ENCODE data around the gene INPP5D. TPM values are rescaled to one million over a fixed set of nuclear protein-coding genes. Genes with fewer than 3 reads are reported as not detected.
"Not testable (repeated sequence)": the region's sequence is repeated elsewhere in the genome, so short reads cannot be mapped to it uniquely, and the experiment has no call there.

The INPP5D gene
- total RNA-seq, 2 donors from 2014 or later = 6.5 to 7.1 TPM

DNA sequence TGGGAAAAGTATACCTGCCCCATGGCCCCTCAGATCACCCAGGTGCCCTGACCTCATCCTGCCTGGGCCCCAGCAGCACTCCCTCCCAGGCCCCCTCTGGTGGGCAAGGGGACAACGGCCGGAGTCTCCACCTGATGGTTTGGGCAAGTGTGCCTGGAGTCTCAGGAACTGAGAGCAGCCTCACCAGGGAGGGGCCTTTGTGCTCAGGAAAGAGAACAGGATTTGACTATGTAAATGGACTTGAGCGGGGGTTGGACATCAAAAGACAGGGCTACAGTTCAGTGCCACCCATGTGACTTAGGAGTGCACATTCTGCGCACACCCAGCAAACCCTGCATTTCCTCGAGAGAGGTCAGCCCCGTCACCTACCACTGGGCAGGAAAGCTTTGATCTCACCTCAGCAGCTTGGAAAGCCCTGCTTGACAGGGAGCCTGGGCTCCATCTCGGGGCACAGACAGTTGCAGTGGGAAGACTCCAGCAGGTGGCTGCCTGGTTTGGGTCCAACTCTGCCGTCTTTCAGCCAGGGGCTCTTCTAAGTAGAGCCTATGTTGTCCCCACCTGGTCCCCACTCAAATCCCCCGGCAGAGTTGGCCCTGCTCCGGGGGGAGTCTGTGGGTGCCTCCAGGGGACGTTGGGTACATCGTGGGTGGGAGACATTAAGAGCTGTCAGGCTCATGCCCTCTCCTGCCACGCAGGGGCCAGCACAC is 3.3 kb downstream of the INPP5D start:
- Histone ChIP-seq H3K9me3 (no peaks in the 10 kb centered on the region), H3K4me1 (peaks cover 5% of the 10 kb centered on the region), H3K27ac (no peak overlapping the region), H3K36me3 (no peaks in the 10 kb centered on the region), H3K4me3 (no peak overlapping the region), H3K27me3 (no peaks in the 10 kb centered on the region), H3K9ac (ENCODE audit: low read depth in 2 of 2, low read length in 2 of 2) (peak overlapping the region; percentile 8 to 65)
- intact Hi-C loops (cut with DNase I) = no loop called here
- TF ChIP-seq, protein P1, sequence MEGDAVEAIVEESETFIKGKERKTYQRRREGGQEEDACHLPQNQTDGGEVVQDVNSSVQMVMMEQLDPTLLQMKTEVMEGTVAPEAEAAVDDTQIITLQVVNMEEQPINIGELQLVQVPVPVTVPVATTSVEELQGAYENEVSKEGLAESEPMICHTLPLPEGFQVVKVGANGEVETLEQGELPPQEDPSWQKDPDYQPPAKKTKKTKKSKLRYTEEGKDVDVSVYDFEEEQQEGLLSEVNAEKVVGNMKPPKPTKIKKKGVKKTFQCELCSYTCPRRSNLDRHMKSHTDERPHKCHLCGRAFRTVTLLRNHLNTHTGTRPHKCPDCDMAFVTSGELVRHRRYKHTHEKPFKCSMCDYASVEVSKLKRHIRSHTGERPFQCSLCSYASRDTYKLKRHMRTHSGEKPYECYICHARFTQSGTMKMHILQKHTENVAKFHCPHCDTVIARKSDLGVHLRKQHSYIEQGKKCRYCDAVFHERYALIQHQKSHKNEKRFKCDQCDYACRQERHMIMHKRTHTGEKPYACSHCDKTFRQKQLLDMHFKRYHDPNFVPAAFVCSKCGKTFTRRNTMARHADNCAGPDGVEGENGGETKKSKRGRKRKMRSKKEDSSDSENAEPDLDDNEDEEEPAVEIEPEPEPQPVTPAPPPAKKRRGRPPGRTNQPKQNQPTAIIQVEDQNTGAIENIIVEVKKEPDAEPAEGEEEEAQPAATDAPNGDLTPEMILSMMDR (IDR thresholded peaks at IDR 0.05) = no peak
- DNase-seq = no peak

DNA sequence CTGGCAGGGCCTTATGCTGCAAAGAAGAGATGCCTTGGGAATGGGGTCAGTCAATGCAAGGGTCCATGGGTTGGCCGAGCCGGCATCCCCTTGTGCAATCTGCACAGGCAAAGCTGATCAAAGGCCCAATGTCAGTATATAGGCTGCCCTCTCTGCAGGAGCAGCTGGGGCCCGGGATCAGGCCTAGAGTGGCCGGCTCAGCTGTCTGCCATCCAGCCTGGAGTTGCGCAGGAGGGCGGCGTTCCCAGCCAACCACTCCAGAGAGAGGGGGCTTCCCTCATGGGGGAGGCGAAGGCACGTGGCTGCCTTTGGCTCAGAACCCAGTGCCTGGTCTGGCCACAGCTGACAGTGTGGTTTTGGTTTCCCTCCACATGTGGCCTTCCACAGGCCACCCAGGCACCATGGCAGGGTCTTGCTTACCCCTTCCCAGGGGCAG is 3.9 kb downstream of the INPP5D start:
- intact Hi-C loops (cut with DNase I) = no loop called here
- peak overlapping the region; percentile 8 to 16 for H3K9ac ChIP-seq (ENCODE audit: low read depth in 2 of 2, low read length in 2 of 2)
- H3K4me3 ChIP-seq = no peak overlapping the region
- no peak overlapping the region for H3K27ac ChIP-seq
- no peaks in the 10 kb centered on the region for H3K9me3 ChIP-seq
- no peak for DNase-seq
- no peaks in the 10 kb centered on the region for H3K36me3 ChIP-seq
- peaks cover 5% of the 10 kb centered on the region for H3K4me1 ChIP-seq
- no peaks in the 10 kb centered on the region for H3K27me3 ChIP-seq
- TF ChIP-seq, protein P1 (IDR thresholded peaks at IDR 0.05) = no peak

DNA sequence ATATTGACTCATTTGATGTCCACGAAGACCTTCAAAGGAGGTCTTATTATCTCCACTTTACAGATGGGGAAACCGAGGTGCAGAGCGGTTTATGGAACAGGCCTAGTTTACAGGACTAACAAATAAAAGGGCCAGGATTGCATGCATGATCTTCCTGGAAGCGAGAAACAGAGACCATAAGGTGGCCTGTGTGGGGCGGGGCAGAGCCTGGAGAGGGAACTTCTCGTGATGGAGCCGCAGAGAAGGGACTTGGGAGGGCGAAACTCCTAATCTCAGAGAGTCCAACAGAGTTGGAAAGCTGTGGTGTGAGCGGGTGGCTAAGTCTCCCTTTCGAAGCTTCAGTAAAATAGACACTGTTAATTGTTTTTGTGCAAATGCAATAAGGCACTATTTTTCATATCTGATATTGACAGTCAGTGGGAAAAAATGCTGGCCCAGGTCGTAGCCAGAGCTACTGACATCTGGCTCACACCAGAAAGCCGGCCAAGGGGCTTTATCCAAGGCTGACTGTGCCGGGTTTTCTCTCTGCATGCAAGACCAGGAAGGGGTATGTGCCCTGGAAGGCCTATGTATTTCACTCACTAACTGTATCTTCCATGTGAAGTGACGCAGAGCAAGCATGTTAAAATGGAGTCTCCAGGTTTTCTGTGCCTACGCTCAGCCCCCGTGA is 4.5 kb downstream of the INPP5D start:
- Histone ChIP-seq H3K27me3 (no peaks in the 10 kb centered on the region), H3K4me1 (peaks cover 5% of the 10 kb centered on the region), H3K36me3 (no peaks in the 10 kb centered on the region), H3K27ac (no peak overlapping the region), H3K4me3 (no peak overlapping the region), H3K9me3 (no peaks in the 10 kb centered on the region), H3K9ac (ENCODE audit: low read depth in 2 of 2, low read length in 2 of 2) (no peak overlapping the region)
- TF ChIP-seq, protein P1 (IDR thresholded peaks at IDR 0.05) = no peak
- intact Hi-C loops (cut with DNase I) = no loop called here
- DNase-seq = no peak

DNA sequence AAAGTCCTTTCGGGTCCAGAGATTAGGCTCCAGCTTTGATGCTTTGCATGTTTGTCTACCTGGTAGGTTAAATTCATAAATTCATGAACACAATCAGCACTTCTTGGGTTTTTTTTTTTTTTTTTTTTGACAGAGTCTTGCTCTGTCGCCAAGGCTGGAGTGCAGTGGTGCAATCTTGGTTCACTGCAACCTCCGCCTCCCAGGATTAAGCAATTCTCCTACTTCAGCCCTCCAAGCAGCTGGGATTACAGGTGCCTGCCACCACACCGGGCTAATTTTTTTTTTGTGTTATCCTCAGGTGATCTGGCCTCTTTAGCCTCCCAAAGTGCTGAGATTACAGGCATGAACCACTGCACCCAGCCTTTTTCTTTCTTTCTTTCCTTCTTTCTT is 5.1 kb downstream of the INPP5D start:
- DNase-seq; H3K9ac ChIP-seq (ENCODE audit: low read depth in 2 of 2, low read length in 2 of 2); H3K9me3 ChIP-seq; H3K36me3 ChIP-seq; H3K27ac ChIP-seq; intact Hi-C loops (cut with DNase I); H3K4me3 ChIP-seq; H3K4me1 ChIP-seq; H3K27me3 ChIP-seq: not testable (repeated sequence)

DNA sequence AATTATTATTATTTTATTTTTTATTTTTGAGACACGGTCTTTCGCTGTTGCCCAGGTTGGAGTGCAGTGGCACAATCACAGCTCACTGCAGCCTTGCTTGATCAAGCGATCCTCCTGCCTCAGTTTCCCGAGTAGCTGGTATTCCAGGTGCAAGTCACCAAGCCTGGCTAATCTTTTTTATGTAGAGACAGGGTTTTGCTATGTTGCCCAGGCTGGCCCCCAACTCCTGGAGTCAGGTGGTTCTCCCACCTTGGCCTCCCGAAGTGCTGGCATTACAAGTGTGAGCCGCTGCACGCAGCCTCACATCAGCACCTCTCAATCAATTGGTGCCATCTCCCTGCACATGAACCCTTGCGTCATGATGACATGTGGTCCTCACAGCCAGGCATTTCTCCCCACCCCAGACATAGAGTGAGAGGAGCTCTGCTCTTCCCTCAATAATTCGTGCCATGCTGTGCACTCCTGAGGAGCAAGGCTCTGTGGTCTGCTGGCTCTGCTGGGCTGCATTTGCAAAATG is 5.9 kb downstream of the INPP5D start:
- intact Hi-C loops (cut with DNase I) = no loop called here
- H3K27me3 ChIP-seq = no peaks in the 10 kb centered on the region
- H3K9ac ChIP-seq (ENCODE audit: low read depth in 2 of 2, low read length in 2 of 2) = no peak overlapping the region
- H3K27ac ChIP-seq = no peak overlapping the region
- no peaks in the 10 kb centered on the region for H3K36me3 ChIP-seq
- TF ChIP-seq, protein P1 (IDR thresholded peaks at IDR 0.05) = no peak
- no peak overlapping the region for H3K4me3 ChIP-seq
- peaks cover 5% of the 10 kb centered on the region for H3K4me1 ChIP-seq
- DNase-seq = no peak
- no peaks in the 10 kb centered on the region for H3K9me3 ChIP-seq
